ENCODE data around the gene CCL4. TPM values are rescaled to one million over a fixed set of nuclear protein-coding genes. Genes with fewer than 3 reads are reported as not detected.

Gene CCL4
- total RNA-seq = not detected in 2 replicates

GRCh38 chr17:36103401-36103975, at the start of gene CCL4:
Gene CCL4 (plus strand): TSS chr17:36103827. CDS start chr17:36103906, 79 bp downstream.

GRCh38 chr17:36063786-36064541, 39.7 kb upstream of the CCL4 start, which contains the start of gene CCL18:
Gene CCL18 (plus strand): TSS chr17:36064272. CDS start chr17:36064343, 71 bp downstream.

GRCh38 chr17:36089888-36090836, 13.5 kb upstream of the CCL4 start, which contains the start of gene CCL3:
Gene CCL3 (minus strand): TSS chr17:36090143. CDS start chr17:36090058, 85 bp downstream.

Other genes starting within 250 kb of the CCL4 start
- not detected in 2 replicates for gene HEATR9, start 234.9 kb upstream of the CCL4 start, total RNA-seq
- not detected in 2 replicates for gene CCL5, start 223.5 kb upstream of the CCL4 start, total RNA-seq
- 3.1 and 4.6 TPM in 2 replicates for gene RDM1, start 173.1 kb upstream of the CCL4 start, total RNA-seq
- gene LYZL6, start 160.1 kb upstream of the CCL4 start, total RNA-seq = not detected in 2 replicates
- not detected in 2 replicates for gene CCL16, start 122.3 kb upstream of the CCL4 start, total RNA-seq
- gene CCL14, start 117.1 kb upstream of the CCL4 start, total RNA-seq = not detected in 2 replicates
- gene CCL15, start 102.3 kb upstream of the CCL4 start, total RNA-seq = not detected in 2 replicates
- not detected in 2 replicates for gene CCL23, start 85.9 kb upstream of the CCL4 start, total RNA-seq
- not detected in 2 replicates for gene CCL18, start 39.6 kb upstream of the CCL4 start, total RNA-seq
- not detected in 2 replicates for gene CCL3, start 13.7 kb upstream of the CCL4 start, total RNA-seq
- 0.88 and 2.5 TPM in 2 replicates for gene TBC1D3B, start 72.8 kb downstream of the CCL4 start, total RNA-seq
- not detected in 2 replicates for gene CCL3L1, start 92.9 kb downstream of the CCL4 start, total RNA-seq
- not detected in 2 replicates for gene CCL4L2, start 107.2 kb downstream of the CCL4 start, total RNA-seq
- 0.28 TPM in 1 of 2 replicates, not detected in the other for gene TBC1D3I, start 160.7 kb downstream of the CCL4 start, total RNA-seq
- gene TBC1D3G, start 220.1 kb downstream of the CCL4 start, total RNA-seq = not detected in 2 replicates